Hematopoietic multipotent progenitor cell treated with erythropoietin and hydrocortisone succinate and interleukin-3 and kit ligand, for 17 days (in vitro differentiated cells): ENCODE results near the gene PCDH8.
"Not testable (repeated sequence)": the region's sequence is repeated elsewhere in the genome, so short reads cannot be mapped to it uniquely, and the experiment has no call there.

Experiments
- DNase-seq: peaks from one replicate; pipeline ENCODE4 v3.0.0-alpha.2; 2015; ENCODE audit warnings: low spot score

The PCDH8 gene

DNA sequence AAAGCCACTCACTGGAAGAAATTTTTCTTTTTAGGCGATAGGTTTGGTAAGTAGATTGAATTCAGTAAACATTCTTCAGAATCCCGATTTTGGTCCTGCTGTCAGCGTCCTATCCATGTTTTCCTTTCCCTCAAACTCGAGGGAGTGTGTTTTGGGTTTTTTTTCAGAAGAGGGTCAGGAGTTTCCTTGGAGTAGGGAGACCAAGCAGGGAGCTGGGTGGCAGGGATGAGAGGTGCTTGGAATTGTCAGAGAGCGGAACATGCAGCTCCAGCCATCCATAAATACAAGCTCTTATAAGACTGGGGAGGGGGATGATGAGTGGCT, 1.6 kb upstream of the PCDH8 start:
- DNase-seq, result no peak

DNA sequence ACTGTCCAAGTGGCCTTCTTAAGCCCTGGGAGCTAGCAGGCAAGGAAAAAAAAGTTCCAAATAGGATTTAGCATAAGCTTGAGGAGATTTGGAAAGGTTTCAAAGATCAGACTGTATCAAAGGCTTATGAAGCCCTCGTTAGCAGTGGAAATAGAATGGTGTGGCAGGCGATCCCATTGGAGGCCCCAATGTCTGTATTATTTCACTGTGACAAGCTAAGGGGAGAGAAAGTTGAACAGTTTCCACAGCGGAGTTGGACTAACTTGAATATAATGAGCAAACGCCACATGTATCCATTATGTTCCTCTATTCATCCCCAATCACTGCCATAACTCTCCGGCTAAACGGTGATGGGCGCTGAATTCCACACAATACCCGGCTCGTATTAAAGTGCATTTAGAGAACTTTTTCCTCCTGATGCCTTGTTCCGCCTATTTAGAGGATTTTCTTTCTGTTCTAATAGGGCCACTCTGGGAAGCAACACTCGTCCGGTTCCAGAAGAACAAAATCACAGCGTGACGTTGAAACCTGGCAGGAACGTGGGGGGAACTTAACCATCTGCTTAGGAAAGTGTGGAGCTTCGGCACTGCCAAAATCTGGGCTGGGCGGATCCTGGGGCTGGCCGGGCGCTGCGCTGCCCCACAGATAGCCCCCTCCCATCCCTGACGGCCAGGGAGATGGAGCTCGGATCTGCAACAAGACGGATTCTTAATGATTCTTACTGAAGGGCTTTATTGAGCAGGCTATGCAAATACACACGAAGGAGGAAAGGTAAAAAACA, 1.0 kb upstream of the PCDH8 start:
- DNase-seq, result no peak

DNA sequence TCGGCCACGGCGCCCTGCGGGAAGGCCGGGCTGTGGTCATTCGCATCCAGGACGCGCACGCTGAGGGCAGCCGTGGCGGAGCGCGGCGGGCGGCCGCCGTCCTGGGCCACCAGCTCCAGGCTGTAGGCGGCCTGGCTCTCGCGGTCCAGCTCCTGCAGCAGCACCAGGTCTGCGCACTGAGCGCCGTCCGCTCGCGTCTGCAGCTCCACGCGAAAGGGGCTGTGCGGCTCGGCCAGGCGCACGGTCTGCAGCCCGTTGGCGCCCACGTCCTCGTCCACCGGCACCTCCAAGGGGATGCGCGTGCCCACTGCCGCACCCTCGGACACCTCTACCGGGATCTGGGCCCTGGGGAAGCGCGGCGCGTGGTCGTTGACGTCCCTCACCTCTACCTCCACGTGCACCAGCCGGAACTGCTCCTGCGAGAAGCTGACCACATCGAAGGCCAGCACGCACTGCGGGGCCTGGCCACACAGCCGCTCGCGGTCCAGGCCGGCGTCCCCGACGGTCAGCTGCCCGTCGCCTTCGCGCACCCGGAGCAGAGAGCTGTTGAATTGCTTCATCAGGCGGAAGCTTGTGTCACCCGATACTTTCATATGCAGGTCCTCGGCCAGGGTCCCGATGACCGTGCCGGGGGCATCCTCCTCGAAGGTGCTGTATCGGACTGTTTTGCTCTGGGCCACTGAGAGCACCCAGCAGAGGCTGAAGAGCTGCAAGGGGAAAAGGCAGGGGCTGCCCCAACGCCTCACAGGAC, 583 bp downstream of the PCDH8 start:
- DNase-seq, result no peak

DNA sequence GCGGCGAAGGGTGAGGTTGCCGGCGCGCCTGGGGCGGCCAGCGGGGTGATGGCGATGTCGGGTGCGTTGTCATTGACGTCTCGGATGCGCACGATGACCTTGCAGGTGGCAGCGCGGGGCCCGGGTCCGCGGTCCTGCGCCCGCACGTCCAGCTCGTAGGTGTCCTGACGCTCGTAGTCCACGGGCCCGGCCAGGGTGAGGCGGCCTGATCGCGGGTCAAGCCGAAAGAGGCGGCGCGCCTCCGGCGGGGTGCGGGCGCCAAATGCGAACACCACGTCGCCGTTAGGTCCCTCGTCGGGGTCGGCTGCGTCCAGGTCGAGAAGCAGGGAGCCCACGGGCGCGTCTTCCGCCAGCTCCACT, 1.1 kb downstream of the PCDH8 start:
- no peak for DNase-seq

DNA sequence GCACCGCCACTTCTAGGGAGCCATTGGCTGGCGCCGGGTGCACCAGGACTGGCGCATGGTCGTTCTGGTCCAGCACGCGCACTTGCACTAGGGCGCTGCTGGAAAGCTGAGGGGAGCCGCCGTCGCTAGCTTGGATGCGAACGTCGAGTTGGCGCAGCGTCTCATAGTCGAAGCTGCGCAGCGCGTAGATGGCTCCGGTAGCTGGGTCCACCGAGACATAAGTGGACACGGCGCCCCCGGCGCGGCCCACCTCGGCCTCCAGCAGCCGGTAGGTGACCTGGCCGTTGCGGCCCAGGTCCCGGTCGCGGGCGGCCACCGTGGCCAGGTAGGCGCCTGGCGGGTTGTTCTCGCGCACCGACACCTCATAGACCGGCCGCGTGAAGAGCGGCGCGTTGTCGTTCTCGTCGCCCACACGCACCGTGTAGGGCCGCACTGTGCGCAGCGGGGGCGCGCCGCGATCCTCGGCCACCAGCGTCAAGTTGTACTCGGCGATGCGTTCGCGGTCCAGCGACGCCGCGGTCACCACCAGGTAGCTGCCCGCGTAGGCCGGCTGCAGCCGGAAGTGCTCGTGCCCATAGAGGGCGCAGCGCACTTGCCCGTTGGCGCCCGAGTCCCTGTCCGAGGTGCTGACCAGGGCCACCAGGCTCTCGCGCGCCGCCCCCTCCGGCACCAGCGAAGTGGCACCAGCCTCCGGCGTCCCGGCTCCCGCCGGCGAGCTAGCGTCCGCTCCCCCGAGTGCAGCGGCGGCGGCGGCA, 1.7 kb downstream of the PCDH8 start:
- no peak for DNase-seq

DNA sequence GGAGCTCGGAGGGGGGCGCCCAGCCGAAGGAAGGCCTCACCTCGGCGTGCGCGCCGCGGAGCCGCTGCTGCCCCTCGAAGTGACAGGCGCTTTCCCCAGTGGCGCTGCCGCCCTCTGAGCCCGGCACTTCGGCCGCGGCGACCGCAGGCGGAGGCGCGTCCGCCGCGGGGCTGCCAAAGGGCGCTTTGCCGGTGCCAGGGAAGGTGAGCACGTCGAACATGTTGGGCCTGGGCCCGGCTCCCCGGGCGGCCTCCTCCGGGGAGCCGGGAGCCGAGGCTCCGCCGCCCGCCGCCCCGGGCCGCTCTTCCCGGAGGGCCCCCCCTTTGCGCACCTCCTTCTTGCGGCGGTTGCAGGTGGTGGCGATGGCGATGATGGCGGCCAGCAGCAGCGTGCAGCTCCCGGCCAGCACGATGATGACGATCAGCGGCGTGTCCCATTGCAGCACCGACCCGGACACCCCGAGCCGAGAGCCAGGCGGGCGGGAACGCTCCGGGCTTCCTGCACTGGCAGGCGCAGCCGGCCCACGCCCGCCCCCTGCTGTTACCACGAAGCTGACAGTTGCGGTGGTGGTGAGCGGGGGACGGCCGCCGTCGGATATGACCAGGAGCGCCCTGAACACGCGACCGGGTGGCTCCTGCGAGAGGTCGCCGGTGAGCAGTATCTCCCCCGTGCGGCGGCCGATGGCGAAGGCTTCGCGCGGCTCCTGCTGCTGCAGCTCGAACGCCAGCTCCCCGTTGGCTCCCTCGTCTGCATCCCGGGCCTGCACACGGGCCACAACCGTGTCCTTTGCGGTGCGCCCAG, 2.5 kb downstream of the PCDH8 start:
- no peak for DNase-seq

DNA sequence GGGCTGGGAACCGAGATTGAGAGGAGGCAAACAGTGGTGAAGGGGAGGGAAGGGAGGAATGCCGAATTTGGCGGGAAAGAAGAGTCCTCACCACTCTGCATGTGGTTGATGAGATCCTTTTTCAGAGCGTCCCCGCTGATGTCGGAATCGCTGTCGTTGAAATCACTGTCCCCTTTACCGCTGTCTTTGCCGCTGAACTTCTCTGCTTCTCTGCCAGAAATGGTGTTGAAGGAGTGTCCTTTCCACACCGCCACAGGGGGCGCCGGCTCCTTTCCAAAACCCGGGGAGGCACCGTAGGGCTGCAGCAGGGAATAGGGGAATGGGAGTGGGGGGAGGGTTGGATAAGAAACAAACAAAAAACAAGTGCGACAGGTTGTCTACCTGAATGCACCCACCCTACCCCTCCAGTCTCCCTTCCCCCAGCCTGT, 3.1 kb downstream of the PCDH8 start:
- DNase-seq, result no peak

DNA sequence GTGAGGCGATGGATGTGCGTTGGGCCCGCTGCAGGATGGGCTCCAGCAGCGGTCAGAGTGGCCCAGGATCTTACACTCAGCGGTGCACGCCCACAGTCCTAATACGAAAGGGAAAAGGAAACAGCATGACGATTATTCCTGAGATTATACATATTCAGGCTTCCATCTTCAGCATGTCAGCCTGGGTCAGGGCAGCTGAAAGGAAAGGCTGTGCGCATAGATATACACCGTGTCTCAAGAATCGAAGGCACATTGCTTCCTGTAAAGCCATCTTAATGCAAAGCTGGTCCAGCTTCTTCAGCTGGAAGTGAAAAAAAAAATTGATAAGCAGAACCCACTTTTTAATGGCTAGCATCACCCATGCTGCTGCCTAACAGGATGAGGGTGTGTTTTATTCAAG, 3.6 kb downstream of the PCDH8 start:
- DNase-seq, result no peak

DNA sequence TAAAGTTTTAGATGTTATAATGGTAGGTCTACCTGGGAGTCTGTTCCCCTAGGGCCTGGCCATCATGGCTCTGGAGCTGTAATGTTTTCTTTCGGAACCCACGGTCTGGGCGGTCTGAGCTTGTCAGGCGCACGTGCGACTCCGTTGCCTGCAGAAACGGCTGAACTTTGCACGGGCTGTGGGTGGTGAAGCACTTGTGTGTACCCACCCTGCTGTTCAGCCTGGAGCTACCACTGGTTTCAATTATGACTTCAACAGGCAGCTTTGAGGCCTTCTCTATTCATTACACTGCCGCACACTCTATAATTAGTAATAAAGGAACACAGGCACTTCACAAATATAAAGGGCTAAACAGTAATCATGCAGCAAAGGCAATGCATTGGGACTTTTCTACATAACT, 6.0 kb downstream of the PCDH8 start:
- no peak for DNase-seq

DNA sequence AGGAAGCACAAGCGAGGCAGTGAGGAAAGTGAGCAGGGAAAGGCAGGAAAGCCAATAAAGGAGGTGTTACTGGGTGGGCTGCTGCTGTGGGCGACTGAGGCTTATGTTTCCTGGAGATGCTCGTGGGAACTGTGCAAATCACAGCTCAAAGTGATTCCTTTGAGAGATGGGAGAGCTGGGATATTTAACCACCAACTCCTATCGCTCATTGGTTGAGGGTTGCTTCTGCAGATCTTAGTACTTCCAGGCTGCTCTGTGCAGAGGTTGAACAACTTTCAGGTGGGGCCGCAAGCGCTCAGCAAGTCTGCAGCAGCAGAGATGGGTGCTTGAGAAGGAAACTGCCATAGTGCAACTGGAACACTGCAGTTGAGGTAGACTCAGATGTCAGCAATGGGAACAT, 8.4 kb downstream of the PCDH8 start:
- no peak for DNase-seq

DNA sequence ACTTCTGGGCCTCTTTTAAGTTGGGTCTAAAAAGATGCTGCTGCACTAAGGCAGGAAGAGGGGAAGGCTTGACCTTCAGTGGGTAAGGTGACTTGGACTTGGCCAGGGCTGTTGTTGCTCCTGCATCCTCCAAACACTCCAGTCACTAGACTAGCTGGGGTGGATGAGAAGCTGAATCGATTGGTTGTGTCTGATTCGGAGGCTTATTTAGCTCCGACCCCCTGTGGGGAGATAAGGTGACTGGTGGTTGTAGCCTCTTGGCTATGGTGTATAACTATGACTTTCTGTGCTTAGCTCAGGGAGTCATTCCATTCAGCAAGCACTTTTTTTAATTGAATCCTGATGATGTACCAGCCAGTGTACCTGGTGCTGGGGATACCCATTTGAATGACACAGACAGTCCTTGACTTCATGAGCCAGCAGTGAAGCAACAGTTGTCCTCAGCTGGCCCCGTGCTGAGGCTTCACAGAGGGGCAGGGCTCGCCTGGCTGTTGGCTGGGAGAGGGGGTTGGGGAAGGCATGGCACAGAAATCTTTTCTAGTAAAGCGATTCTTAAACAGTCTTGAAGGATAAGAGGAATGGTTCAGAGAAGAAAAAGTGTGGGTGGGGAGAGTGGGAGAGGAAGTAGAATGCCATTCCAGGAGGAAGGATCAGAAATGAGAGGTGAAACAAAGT, 9.9 kb downstream of the PCDH8 start:
- DNase-seq, result no peak

DNA sequence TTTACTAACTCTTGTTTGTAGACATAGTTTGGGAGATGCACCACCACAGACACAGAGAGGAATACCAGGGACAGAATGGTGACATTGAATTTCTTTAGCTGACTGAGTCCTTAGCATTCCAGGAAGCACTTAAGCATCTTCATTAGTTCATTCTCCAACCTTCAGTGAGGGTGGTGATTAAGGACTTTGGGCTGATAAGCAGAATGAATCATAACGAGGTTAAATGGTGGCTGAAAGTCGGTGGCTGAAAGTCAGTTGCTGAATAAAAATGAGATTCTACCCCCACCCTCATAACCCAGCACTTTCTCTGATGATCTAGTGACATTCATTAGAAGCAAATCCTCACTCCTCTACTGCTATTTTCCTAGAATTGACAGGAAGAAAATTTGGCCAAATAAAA, 10.6 kb downstream of the PCDH8 start:
- DNase-seq, result no peak

DNA sequence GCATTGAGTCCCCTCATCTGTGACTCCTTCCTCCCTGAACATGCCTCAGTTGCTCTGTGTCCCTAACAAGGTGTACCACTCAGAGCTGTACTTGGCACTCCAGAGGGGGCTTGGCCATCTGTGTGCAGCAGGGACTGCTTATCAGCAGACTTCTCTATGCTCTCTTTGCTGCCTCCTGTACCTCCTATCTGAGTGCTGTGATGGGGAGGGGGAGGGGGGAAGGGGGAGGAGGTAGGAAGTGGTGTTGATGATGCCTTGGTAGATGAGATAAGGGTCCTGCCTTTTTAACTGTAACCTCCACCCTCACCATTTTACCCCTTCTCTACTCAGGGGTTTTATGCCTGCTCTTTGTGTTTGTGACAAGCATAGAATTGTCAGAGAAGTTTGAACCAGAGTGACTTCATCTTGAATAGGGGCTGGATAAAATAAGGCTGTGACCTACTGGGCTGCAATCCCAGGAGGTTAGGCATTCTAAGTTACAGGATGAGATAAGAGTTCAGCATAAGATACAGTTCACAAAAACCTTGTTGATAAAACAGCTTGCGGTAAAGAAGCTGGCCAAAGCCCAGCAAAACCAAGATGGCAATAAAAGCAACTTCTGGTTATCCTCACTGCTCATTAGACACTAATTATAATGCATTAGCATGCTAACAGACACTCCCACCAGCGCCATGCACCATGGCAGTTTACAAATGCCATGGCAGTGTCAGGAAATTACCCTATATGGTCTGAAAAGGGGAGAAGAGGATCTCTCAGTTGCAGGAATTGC, 13.2 kb downstream of the PCDH8 start:
- DNase-seq, result no peak

DNA sequence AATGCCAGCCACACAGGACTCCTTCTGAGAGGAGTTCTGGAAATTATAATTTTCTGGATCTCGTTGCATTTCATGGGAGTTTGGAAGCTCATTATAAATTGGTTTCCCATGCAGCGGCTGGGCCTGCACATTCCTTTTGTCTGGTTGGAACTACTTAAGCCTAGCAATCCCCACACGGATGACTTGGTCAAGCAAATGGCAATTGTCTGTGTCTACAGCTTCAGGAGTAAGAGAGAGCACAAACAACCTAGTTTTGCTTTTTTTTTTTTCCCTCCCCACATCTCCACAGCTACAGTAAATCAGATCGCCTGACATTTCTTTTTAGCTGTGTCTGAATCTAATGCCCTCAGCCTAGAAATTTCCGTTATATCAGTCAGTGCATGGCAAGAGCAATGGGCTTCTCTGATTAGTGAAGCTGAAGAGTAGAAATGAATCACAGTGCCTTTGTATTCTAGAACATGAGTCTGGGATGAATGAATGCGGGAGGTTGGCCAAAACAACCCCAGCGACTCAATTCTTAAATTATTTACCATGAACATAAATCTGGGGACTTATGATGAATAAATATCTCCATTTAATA, 15.1 kb downstream of the PCDH8 start:
- no peak for DNase-seq

DNA sequence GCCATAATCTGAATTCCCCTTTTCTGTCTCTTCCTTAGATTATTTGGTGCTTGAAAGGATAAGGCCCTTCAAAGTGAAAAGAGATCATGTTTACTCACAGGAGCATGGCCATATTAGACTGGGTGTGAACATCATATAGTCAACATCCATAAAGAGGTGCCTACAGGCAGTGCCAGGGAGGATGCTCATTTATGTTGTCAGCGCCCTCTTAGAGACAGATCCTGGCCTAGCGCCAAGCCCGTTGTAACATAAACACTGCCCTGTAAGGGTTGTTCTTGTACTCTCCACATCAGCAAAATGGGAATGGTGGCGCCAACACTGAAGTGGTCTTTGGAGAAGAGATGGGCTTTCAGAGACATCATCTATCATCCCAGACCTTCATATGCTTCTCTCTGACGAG, 16.1 kb downstream of the PCDH8 start:
- DNase-seq, result no peak

DNA sequence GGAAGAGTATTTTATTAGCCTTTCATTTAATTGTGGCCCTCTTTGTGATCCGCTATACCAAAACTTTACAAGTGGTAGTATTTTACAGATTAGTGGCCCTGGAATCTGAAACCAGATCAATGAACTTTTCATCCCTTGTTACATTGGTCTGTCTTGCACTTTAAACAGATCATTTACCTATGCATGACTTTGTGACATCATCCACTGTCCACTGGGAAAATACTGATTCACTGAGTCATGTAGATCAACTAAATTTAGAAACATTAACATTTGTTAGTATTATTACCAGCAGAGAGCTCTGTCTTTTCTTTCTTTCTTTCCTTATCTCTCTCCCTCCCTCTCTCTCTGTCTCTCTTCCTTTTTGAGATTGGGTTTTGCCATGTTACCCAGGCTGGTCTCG, 17.5 kb downstream of the PCDH8 start:
- DNase-seq, result no peak

DNA sequence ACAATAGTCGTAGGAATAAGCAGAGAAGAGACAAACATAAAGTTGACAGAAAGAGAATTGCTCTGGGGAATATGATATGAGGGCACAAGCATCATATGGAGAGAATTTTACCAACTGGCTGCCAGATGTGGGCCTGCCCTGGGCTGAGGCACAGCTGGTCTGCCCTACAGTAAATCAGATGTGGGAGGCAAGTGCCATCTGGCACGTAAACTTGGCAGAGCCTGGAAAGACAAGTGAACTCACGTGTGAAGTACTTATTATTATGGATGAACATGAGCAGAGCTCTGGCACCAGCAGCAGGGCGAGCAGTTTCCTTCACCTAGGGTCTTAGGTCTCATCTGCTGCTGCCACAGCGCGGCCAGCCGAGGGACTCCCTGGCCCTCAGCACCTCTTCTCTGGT, 20.6 kb downstream of the PCDH8 start:
- DNase-seq, result no peak

DNA sequence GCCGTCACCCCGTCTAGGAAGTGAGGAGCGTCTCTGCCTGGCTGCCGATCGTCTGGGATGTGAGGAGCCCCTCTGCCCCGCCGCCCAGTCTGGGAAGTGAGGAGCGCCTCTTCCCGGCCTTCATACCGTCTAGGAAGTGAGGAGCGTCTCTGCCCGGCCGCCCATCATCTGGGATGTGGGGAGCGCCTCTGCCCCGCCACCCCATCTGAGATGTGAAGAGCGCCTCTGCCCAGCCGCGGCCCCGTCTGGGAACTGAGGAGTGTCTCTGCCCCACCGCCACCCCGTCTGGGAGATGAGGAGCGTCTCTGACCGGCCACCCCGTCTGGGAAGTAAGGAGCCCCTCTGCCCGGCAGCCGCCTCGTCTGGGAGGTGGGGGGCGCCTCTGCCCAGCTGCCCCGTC, 30.6 kb downstream of the PCDH8 start:
- not testable (repeated sequence) for DNase-seq

DNA sequence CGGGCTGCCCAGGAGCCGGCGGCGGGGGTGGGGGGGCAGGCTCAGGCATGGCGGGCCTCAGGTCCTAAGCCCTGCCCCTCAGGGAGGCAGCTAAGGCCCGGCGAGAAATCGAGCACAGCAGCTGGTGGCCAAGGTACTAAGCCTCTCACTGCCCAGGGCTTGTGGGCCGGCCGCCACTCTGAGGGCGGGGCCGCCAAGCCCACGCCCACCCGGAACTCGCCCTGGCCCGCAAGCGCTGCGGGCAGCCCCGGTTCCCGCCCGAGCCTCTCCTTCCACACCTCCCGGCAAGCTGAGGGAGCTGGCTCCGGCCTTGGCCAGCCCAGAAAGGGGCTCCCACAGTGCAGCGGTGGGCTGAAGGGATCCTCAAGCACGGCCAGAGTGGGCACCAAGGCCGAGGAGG, 33.1 kb downstream of the PCDH8 start:
- no peak for DNase-seq

DNA sequence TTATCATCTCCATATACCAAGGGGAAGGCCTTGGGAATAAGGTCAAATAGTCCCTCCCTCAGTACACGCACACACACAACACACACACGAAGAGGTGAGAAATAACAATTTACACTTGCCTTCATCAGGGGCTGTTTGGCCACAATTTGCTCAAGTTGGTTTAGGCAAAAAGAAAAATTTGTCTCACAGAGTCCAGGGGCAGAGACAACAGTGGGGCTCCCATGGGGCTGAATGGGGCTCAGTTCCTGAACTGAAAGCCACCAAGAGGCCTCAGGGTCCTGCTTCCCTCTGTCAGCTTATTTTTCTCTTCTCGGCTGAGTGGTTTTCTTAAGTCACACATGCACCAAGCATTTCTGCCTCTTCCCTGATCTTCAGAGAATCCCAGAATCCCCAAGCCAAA, 35.5 kb downstream of the PCDH8 start:
- no peak for DNase-seq

DNA sequence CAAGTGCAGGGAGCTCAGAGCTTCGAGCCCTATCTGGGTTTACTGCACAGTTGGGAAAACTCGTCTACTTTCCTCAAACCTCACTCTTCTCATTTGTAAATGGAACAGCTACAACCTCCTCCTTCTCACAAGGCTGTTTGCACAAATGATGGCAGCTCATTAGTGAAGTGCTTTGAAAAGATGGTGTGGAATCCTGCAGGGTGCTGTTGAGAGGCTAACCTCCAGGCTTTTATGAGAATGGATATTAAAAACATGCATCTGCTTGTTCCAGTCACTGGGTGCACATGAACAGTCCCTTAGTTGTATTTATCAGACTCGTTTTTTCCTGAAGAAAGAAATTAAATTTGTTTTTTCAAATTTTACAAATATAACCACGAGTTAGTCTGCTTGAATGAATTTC, 36.6 kb downstream of the PCDH8 start:
- no peak for DNase-seq
